Uterine smooth muscle cell (primary cell): ENCODE results near the gene CORO7. TPM values are rescaled to one million over a fixed set of nuclear protein-coding genes. Genes with fewer than 3 reads are reported as not detected.

ENCODE experiments used
- total RNA-seq: library from RNA; depleted of rRNA; stranded (reverse); fragments of >200 nt; gene quantifications from 2 replicates; pipeline ENCODE4 v1.2.3, GENCODE V29; 2014

Gene CORO7
- total RNA-seq: 20.1 and 25.6 TPM in 2 replicates

DNA sequence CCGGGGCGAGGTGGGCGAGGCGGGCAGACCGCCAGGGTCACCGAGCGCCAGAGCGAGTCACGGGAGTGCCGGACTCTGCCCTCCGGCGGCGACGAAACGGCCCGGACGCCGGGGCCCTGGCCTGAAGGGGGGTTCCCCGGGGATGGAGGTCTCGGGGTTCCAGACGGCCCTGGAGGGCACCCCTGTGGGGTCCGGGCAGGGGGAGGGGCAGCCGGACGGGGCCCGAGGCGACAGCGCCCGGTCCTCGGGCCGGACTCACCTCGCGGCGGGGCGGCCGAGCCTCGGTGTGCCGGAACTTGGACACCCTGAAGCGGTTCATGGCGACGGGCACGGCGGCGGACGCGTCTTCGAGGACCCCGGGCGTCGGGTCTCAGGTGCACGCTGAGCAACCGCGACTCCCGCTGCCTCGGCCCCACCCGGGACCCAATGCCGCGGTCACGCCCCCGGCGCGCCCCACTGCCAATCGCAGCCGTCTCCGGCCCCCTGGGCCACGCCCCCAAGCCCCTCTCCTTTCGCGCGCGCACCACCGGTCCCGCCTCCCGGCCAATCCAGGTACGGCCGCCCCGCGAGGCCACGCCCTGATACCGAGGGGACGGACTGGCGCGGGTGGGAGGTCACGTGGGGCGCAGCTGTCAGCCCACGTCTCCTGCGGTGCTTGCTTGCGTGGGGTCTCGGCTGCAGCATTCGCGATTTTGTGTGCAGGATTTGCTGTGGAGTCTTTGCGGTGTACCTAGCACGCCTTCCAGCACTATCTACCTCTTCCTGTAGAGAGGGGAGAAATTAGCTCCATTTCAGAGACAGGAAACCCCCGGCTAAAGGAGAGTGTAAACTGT lies at the start of gene CORO7:
CORO7 (minus strand) TSS at position 397 of the 833 bp plus-strand sequence; CDS start at position 319, 78 bp downstream.

DNA sequence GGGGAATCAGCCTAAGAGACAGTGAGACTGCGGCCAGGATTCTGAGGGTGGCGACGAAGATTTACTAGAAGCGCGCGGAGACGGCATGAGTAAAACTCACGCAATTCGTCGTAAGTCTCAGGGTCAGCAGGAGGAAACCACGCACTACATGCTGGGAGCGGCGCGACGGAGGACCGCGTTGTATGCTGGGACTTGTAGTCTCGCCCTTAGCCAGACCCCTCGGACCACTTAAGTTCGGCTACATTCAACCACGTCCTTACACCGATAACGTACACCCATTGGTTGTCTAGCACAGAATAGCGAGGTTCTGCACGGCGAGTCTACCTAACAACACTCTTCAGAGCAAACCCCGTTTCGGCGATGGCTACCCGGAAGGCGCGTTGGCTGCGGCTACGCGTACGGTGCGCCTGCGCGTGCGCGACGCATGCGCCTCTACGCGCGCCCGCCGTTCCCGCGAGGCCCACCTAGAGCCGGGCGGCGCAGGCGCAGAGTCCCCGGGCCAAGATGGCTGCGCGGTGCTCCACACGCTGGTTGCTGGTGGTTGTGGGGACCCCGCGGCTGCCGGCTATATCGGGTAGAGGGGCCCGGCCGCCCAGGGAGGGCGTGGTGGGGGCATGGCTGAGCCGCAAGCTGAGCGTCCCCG lies 9.1 kb upstream of the CORO7 start, which contains the start of gene DNAJA3:
DNAJA3 (plus strand) TSS at position 491 of the 643 bp plus-strand sequence; CDS start at position 505, 14 bp downstream.

DNA sequence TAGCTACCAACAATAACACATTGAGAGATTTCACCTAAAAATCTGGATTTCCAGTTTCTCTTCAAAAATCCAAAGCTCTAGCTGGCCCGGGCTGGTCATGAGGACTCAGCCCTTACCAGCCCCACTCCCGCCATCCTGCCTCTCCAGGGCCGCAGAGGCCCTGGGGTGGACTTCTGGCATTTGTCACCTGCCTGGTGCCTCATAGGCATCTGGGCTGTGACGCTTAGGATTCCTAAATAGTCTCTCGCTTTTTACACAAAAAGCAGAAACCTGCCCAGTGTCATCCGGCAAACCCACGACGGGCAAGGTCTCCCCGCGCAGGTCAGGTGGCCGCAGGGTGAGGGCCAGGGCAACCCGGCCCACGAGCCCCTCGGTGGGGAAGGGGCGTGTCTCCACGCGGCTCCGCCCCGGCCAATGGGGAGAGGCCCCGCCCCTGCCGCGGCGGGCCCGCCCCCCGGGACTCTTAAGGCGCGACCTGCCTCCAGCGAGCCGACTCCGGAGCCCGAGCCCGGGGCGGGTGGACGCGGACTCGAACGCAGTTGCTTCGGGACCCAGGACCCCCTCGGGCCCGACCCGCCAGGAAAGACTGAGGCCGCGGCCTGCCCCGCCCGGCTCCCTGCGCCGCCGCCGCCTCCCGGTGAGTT lies 44.9 kb downstream of the CORO7 start, which contains the start of gene VASN:
VASN (plus strand) TSS at position 492 of the 644 bp plus-strand sequence. CDS start 9,030 bp downstream, outside the sequence.

DNA sequence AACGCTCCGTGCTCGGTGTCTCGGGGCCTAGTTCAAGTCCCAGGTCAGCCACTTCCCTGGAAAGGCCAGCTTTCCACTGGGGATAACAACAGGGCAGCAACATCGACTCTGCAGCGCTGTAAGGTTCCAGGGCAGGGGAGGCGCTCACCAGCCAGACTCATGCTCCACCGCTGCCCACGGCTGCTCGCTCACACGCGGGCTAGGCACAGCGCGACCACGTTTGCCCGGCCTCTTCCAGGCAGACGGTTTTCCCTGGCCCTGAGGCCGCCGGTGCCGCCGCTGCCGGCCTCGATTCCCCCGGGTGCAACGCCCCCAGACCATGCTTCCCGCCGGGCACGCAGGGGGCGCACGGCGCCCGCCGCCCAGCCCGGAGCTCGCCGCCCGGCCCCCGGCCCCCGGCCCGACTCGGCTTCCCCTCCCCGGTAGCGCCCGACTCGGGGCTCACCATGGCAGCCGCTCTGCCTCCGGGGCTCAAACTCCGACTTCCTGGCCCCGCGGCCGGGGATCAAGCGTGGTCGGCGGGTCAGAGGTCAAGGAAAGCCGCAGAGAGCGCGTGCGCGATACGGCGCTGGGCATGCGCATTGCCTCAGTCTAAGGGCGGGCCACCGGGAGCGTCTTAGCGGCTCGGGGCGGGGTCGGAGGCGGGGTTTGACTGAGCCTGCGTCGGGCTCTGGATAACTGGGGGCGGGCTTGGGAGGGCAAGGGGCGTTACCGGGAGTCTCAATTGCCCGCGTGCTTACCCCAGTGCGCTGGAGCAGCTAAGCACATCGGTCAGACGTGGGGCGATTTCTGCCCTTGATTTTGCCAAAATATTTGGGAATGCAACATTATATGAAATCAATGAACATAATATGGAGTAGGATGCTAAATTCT lies 65.4 kb downstream of the CORO7 start, which contains the start of gene PAM16:
PAM16 (minus strand) TSS at position 535 of the 873 bp plus-strand sequence; CDS start at position 448, 87 bp downstream.

DNA sequence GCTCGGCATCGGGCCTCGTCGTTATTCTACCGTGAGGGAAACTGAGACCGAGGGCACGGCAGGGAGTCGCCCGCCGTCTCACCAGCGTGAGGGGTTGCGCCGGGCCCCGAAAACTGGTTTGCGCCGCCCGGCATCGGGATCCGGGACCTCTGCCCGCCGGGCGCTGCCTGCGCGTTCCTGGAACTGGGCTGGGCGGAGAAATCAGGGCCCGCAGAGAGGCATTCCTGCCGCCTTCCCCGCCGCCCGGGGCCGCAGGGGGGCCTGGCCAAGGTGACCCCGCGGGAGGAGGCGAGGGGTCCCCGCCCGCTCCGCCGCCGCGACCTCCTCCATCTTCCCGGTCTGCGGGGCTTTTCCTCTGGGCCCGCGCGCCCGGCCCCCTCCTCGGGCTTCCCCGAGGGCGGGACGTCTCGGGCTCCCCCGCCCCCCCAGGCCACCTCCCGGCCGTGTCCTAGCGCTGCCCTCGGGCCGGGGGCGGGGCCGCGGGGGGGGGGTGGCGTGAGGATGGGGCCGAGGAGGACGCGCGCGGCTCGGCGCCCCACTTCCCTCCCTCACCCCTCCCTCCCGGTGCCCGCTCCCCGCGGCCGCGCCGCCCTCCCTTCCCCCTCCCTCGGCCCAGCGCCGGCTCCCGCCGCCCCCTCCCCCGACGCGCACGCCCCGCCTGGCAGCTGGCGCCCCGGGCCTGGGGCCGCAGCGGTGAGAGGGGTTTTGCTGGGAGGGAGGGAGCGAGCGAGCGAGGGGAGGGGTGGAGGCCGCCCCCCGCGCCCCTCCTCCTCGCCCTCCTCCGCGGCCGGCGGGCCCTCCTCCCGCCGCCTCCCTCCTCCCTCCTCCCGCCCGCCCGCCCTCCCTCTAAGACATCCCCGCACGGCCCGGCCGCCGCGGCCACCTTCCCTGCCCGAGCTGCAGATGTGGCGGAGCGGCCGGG lies 100.9 kb downstream of the CORO7 start, which contains the start of gene GLIS2:
GLIS2 (plus strand) TSS at position 882 of the 922 bp plus-strand sequence. CDS start 16,214 bp downstream, outside the sequence.

Other genes with a start within 250 kb of the CORO7 start
- under 0.01 and 0.11 TPM in 2 replicates for gene SRL, start 174.5 kb downstream of the CORO7 start, total RNA-seq
- gene TFAP4, start 143.6 kb downstream of the CORO7 start, total RNA-seq: 8.7 and 11.3 TPM in 2 replicates
- gene GLIS2, start 100.5 kb downstream of the CORO7 start, total RNA-seq: 2.2 and 3.6 TPM in 2 replicates
- 29.5 and 34.3 TPM in 2 replicates for gene PAM16, start 65.3 kb downstream of the CORO7 start, total RNA-seq
- gene VASN, start 44.7 kb downstream of the CORO7 start, total RNA-seq: 94.3 and 150 TPM in 2 replicates
- gene DNAJA3, start 9.3 kb upstream of the CORO7 start, total RNA-seq: 70.9 and 73.8 TPM in 2 replicates
- 71.4 and 74.0 TPM in 2 replicates for gene NMRAL1, start 58.0 kb upstream of the CORO7 start, total RNA-seq
- gene HMOX2, start 59.8 kb upstream of the CORO7 start, total RNA-seq: 40.7 and 58.1 TPM in 2 replicates
- 5.0 and 7.2 TPM in 2 replicates for gene CDIP1, start 122.2 kb upstream of the CORO7 start, total RNA-seq
- gene C16orf96, start 139.7 kb upstream of the CORO7 start, total RNA-seq: not detected in 2 replicates
- 11.0 and 11.1 TPM in 2 replicates for gene UBALD1, start 198.3 kb upstream of the CORO7 start, total RNA-seq
- 29.2 and 34.5 TPM in 2 replicates for gene MGRN1, start 208.2 kb upstream of the CORO7 start, total RNA-seq